SKM-1 (cell line): ENCODE data around the gene PTPRQ.

Source experiments
- DNase-seq: peaks from one replicate; lab custom pipeline; 2025; ENCODE audit not compliant: unreplicated experiment; lab: John Stamatoyannopoulos, UW

Gene PTPRQ

DNA sequence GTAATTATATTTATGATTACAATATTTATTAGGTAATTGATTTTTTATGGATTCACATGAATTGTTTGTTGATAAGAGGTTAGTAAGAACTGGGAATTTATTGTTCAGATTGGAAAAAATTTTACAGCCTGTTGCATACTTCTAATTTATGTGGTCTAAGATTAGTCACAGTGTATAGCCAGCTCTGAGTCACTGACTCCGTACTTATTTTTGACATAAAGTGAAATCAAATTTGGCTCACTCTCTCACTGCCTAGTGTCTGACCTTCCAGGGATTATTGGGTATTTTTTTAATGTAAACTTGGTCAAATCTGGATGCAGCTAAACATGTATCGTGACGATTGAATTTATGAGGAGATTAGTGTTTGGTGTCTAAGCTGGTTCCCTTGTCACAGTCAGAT is 109.3 kb downstream of the PTPRQ start:
- DNase-seq = no peak

- DNase-seq = no peak
Measured at GRCh38 chr12:80556566-80556965, 112.5 kb downstream of the PTPRQ start.

GRCh38 chr12:80559766-80560165 is 115.7 kb downstream of the PTPRQ start:
- no peak for DNase-seq

GRCh38 chr12:80565271-80565670 is 121.2 kb downstream of the PTPRQ start:
- DNase-seq = no peak

DNA sequence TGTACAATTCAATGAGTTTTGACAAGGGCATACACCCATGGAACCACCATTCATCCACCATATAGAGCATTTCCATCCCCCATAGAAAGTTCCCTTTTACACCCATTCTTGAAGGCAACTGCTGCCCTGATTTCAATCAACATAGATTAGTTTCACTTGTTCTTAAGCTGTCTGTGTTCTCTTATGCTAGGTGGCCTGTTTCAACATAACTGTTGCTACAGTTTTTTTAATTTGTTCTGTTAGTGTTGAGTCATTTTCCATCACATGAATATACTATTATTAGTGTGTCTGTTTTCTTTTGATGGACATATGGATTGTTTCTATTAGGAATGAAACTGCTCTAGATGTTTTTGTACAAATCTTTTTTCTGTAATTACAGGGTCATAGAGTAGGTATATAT is 123.4 kb downstream of the PTPRQ start:
- no peak for DNase-seq

DNA sequence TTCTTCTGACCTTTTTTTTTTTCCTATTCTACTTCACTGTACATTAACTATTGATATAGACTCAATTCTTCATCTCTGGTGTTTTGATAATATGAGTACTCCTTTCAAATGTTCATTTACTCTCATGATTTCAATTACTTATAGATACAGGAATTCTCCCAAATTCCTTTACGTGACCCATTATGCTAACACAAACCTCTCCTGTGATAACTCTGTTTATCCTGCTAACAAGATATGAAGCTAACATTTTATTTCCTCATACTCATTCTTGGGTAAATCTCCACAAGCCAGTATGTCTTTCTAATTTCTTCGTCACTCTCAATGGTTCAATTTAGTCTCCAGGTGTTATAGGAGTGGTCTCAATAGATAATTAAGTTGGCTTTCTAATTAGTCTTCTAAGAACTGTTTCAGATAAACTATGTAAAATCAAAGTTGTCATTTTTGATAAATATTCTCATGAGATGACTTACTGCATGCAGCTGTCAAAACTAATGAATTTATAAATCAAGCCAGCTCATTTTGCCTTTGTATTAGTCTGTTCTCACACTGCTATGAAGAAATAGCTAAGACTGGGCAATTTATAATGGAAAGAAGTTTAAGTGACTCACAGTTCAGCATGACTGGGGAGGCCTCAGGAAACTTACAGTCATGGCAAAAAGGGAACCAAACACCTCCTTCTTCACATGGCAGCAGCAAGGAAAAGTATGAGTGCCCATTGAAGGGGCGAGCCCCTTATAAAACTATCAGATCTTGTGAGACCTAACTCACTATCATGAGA is 132.8 kb downstream of the PTPRQ start:
- DNase-seq = no peak

GRCh38 chr12:80580254-80580653 is 136.2 kb downstream of the PTPRQ start:
- no peak for DNase-seq

DNA sequence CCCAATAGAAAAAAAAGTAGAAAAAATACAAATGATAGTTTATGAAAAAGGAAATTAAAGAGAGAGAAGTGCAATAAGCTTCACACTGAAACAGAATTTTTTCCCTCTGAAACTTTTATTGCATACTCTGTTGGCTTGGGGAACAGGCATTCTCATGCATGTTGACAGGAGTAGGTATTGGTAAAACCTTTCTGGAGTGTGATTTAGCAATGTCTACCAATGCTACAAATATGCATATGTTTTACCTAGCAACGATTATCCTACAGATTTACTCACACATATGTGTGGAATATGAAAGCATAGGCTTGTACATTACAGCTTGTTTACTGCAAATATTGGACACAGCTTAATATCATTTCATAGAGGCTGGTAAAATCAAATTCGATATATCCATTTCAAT is 137.7 kb downstream of the PTPRQ start:
- no peak for DNase-seq

DNA sequence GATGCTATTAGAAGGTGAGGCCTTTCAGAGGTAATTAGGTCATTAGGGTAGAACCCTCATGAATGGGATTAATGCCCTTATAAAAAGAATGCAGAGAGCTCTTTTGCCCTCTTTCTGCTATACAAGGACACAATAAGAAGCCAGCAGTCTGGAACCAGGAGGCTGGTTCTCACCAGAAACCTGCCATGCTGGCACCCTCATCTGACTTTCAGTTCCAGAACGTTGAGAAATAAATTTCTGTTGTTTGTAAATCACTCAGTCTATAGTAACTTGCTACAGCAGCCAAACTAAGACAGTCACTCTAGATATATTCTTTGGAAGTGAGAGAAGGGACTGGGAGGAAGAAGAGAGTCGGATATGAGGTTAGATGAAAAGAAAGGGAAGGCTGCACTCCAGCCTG is 138.4 kb downstream of the PTPRQ start:
- no peak for DNase-seq

- DNase-seq = no peak
Measured at GRCh38 chr12:80589077-80589476, 145.0 kb downstream of the PTPRQ start.

- no peak for DNase-seq
Measured at GRCh38 chr12:80590085-80590484, 146.1 kb downstream of the PTPRQ start.

DNA sequence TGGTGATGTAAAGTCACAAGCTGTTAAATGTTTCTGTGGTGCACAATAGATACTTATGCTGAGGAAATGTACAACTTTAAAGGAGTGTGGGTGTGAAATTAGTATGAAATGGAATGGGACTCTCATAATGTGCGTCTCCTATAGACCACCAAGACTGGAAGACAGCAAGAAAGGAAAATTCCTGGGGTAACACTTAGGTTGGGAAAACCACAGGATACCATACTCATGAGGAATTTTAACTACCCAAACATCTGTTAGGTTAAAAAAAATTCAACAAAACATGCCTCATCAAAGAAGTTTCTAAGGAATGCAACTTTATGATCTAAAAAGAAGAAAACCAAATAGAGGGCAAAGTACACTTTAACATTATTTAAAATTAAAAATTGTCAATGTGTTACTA is 149.7 kb downstream of the PTPRQ start:
- DNase-seq = no peak

GRCh38 chr12:80596509-80596908 is 152.5 kb downstream of the PTPRQ start:
- no peak for DNase-seq

DNA sequence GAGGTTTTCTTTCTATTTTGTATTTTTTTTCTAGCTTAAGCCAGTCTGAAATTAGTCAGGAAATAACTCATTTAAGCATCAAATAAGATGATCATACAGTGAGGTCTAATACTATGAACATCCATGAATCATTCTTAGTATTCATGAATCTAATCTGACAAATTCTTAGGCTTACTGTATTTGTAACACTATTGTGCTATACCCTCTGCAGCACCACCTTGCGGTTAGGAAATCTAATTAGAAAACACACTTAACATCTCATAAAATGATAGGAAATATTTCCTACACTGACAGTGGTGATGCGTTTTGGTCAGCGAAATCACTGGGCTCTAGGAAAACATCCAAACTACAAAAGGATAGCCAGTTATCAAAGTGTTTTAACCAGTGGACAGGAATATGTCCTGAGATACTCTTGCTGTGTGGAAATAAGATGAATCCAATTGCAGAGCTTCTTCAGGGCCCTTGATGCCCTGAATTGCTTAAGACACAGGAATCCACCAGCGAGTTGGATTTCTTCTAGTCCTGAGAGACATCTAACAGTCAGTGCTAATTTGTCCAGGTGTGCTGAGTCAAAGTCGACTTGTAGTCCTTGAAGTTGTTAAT is 154.1 kb downstream of the PTPRQ start:
- no peak for DNase-seq

DNA sequence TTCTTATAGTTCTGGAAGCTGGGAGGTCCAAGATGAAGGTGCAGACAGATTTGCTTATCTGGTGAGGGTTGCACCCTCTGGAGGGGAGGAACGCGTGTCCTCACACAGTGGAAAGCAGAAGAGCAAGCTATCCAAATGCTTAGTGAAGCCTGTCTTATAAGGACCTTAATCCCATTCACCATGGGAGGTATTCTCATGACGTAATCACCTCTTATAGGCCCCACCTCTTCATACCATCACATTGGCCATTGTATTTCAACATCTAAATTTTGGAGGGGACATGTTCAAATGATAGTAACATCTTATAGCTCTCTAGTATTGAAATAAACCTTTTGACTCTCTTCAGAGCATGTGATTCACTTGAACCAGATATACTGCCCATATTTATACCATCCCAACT is 158.4 kb downstream of the PTPRQ start:
- DNase-seq = no peak

GRCh38 chr12:80607361-80608135 is 163.5 kb downstream of the PTPRQ start:
- no peak for DNase-seq

DNA sequence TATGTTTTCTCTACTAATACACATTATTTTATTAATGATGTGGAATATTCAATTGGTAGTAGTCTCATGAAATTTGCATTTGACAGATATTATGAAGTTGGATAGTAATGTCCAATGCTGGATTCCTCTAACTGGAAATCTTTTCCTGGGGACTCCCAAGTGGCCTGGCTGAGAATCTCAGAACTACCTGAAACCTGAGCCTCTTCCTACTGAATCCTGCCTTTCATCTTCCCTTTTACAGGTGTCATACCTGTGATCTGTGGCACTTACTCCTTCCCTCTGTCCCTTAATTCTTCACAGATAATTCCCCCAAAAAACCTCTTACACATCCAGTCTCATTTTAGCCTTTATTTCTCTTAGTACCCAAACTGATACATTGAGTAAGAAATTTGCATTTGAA is 173.7 kb downstream of the PTPRQ start:
- DNase-seq = no peak

DNA sequence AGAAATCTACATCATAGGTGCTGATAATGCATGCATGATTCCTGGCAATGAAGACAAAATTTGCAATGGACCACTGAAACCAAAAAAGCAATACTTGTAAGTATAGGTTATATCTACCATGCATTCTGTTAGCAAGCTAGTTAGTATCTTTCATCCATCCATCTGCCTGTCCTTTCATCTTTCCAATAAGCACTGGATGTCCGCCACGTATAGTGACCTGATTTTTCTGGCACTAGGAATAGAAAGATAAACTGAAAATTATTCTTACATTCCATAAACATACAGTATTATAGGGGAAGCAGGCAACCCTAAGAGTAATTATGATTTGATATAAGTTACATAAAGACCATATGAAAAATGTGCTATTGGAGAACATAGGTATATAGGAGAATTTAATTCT is 176.2 kb downstream of the PTPRQ start:
- DNase-seq = no peak

- DNase-seq = no peak
Measured at GRCh38 chr12:80622271-80622670, 178.2 kb downstream of the PTPRQ start.

DNA sequence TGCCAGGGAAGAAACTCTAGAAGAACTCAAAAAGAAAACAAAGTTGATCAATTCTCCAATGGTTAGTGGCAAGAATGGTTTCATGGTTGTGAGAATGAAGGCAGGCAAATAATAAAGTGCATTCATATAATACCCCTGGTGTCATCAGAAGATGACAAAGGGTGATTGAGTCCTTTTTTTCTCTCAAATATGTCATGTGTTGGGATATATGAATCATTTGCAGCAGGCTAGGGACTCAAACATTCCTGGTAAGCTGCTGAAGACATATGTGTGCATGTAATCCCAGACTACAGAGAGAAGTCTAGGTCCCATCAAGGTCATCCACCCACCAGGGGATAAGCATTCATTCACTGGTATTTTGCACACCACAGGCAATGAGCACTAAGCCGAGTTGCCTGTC is 181.0 kb downstream of the PTPRQ start:
- DNase-seq = no peak

GRCh38 chr12:80625901-80626300 is 181.9 kb downstream of the PTPRQ start:
- DNase-seq = no peak

GRCh38 chr12:80627782-80628181 is 183.7 kb downstream of the PTPRQ start:
- no peak for DNase-seq
